Activated naive CD8-positive, alpha-beta T cell treated with anti-CD3 and anti-CD28 coated beads for 36 hours (primary cell): ENCODE measurements around the gene SART1. TPM values are rescaled to one million over a fixed set of nuclear protein-coding genes. Genes with fewer than 3 reads are reported as not detected.
"Not testable (repeated sequence)": the region's sequence is repeated elsewhere in the genome, so short reads cannot be mapped to it uniquely, and the experiment has no call there.

Experiments
- DNase-seq: peaks from one replicate; pipeline ENCODE4 v3.0.0; 2021
- H3K27ac Mint-ChIP-seq: one replicate; pipeline ENCODE4 v1.8.0; 2022; ENCODE audit warnings: mild to moderate bottlenecking, moderate library complexity, mixed read lengths
- H3K27me3 Mint-ChIP-seq: one replicate; pipeline ENCODE4 v1.8.0; 2022; ENCODE audit warnings: mild to moderate bottlenecking, mixed read lengths
- H3K36me3 Mint-ChIP-seq: one replicate; pipeline ENCODE4 v1.8.0; 2021; ENCODE audit warnings: mild to moderate bottlenecking, mixed read lengths
- H3K4me1 Mint-ChIP-seq: one replicate; pipeline ENCODE4 v1.8.0; 2021; ENCODE audit warnings: mixed read lengths
- H3K4me3 Mint-ChIP-seq: one replicate; pipeline ENCODE4 v1.8.0; 2022; ENCODE audit warnings: mild to moderate bottlenecking, moderate library complexity, mixed read lengths
- H3K9me3 Mint-ChIP-seq: one replicate; pipeline ENCODE4 v1.8.0; 2022; ENCODE audit warnings: mixed read lengths
- total RNA-seq, 2 experiments: library from RNA; stranded (reverse); gene quantifications; one replicate each; pipeline ENCODE4 v1.2.3, GENCODE V29; 2021

SART1 gene
- total RNA-seq, 2 experiments from 2014 or later, result 59.6 to 62.6 TPM

DNA sequence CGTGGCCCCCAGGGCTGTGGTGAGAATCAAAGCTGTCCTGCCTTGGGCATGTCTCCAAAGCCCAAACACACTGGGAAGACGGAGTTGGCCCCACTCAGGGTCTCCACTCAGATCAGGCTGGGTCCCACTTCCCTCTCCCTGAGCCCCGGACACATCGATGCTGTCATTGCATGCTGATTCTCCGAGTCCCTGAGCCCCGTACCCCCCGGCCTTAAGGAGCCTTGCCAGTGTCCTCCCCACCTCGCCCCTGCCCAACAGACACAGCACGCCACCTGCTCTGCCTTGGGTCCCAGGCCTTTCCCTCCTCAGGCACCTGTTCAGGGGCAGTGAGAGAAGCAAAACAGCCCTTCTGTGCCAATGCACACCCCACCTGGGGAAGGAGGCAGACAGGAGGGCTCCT is 25.8 kb downstream of the SART1 start:
- no peak overlapping the region for H3K4me3 Mint-ChIP-seq

GRCh38 chr11:65988791-65989592 is 27.5 kb downstream of the SART1 start:
- peak; percentile 86 for DNase-seq
- Mint-ChIP-seq H3K27me3 (no peaks in the 10 kb centered on the region), H3K4me3 (no peak overlapping the region), H3K4me1 (peaks cover 6% of the 10 kb centered on the region), H3K9me3 (no peaks in the 10 kb centered on the region), H3K27ac (peak overlapping the region; percentile 69), H3K36me3 (peaks cover 9% of the 10 kb centered on the region)

More for the DNA sequence above, 25.8 kb downstream of the SART1 start:
- no peaks in the 10 kb centered on the region for H3K27me3 Mint-ChIP-seq
- H3K9me3 Mint-ChIP-seq, result no peaks in the 10 kb centered on the region
- peaks cover 9% of the 10 kb centered on the region for H3K36me3 Mint-ChIP-seq
- H3K4me1 Mint-ChIP-seq, result peaks cover 6% of the 10 kb centered on the region
- no peak for DNase-seq
- no peak overlapping the region for H3K27ac Mint-ChIP-seq

DNA sequence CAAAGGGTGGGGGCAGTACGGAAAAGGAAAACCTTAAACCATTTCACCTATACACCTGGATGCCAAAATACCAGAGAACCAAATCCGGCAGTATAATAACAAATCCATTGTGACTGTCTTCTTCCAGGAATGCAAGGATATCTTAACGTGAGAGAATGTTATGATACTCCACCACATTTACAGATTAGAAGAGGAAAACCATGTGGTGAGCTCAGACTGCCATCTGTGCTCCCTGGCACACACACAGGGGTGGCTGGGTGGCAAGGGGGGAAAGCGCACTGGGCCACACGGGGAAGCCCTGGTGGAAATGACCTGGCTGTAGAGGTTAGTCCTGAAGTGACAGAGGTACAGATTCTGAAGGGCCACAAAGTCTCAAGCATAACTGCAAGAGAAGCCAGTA is 30.5 kb downstream of the SART1 start:
- H3K36me3 Mint-ChIP-seq, result peaks cover 11% of the 10 kb centered on the region
- DNase-seq, result no peak
- no peaks in the 10 kb centered on the region for H3K9me3 Mint-ChIP-seq
- H3K27me3 Mint-ChIP-seq, result no peaks in the 10 kb centered on the region
- peaks cover 6% of the 10 kb centered on the region for H3K4me1 Mint-ChIP-seq
- no peak overlapping the region for H3K4me3 Mint-ChIP-seq
- H3K27ac Mint-ChIP-seq, result no peak overlapping the region

DNA sequence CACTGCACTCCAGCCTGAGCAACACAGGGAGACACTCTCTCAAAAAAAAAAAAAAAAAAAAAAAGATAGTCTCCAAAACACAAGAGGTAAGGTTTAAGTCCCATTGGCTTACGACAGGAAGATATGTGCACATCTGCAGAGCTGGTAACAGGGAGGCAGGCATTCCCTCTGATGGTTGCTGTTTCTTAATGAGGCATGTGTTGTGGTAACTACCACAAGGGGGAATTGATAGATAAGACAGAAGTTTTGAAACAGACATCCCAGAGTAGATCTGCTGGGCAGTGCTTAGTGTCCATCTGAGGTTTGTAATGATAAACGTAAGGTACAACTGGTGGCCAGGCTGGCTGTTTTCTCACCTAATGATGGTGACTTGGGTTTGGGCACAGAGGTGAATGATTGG is 35.8 kb downstream of the SART1 start:
- H3K27ac Mint-ChIP-seq, result no peak overlapping the region
- no peak overlapping the region for H3K4me3 Mint-ChIP-seq
- no peaks in the 10 kb centered on the region for H3K9me3 Mint-ChIP-seq
- H3K27me3 Mint-ChIP-seq, result no peaks in the 10 kb centered on the region
- H3K36me3 Mint-ChIP-seq, result peaks cover 40% of the 10 kb centered on the region
- peaks cover 24% of the 10 kb centered on the region for H3K4me1 Mint-ChIP-seq
- no peak for DNase-seq

DNA sequence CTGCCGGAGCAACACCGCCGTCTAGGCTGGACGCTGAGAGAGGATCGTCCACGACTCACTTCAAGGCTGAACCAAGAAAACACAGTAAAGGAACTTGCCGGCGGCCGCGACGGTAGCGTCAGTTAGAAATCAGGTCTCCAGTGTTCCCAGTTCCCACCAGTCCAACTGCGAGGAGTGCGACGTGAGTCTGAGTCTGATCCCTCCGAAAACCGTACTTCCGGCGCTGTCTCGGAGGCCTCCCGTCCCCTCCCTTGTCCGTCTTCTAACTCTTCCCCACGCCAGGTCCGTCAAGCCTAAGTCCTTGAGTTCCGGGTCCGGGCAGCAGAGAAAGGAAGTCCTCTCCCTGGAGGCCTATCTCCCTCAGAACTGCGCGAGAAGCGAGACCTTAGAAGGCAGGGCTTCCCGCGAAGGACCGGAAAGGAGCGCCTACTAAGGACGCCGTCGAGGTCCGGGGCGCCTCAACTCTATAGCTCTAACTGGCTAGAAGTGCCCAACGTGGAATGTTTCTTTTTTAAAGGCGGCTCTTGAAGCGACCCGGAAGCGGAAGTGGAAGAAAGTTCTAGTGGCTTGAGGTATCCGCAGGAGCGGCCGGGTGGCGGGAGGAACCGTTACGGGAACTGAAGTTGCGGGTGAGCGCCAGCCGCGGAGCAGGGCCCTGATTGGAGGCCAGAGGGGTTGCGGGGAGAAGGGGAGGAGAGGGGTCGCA is 40.6 kb downstream of the SART1 start, which contains the start of the genes BANF1 and EIF1AD:
Gene BANF1, plus strand, starts transcription at position 562 of the 706 bp plus-strand sequence. CDS start 748 bp downstream, outside the sequence.
Gene EIF1AD, minus strand, starts transcription at position 216 of the 706 bp plus-strand sequence. CDS start 1,768 bp downstream, outside the sequence.
- H3K36me3 Mint-ChIP-seq, result peaks cover 62% of the 10 kb centered on the region
- H3K27ac Mint-ChIP-seq, result peak within 1 kb of the TSS; percentile 99
- peaks cover 41% of the 10 kb centered on the region for H3K4me1 Mint-ChIP-seq
- DNase-seq, result peak; percentile 93
- H3K27me3 Mint-ChIP-seq, result no peaks in the 10 kb centered on the region
- H3K4me3 Mint-ChIP-seq, result peak within 1 kb of the TSS; percentile 100
- no peaks in the 10 kb centered on the region for H3K9me3 Mint-ChIP-seq

DNA sequence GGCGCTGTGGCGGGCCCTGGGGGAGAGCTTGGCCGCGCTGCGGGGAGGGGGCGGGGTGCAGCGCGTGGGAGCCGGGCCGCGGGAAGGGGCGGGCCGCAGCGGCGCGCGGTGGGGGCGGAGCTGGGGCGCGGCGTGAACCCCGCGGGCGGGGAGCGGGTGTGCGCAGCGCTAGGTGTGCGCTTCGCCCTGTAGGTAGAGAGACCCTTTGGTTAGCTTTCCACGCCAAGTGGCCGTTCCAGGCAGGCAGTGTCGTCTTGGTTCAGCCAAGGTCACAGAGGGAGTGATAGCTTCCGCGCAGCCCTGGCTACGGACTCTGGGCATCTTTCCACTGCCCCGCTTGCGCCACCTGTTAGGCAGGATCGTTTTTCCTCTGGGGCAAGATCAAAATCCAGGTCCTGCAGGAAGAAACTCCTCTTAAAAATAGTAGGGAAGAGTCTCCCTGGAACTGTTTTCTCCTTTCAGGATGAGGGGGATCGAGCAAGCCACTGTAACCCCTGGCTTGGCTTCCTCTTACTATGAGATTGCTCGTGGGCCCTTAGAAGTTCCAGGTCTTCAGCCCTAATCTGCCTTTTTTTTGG is 41.2 kb downstream of the SART1 start:
- Mint-ChIP-seq H3K27ac (peak overlapping the region; percentile 99), H3K4me1 (peaks cover 41% of the 10 kb centered on the region), H3K36me3 (peaks cover 58% of the 10 kb centered on the region), H3K27me3 (no peaks in the 10 kb centered on the region), H3K9me3 (no peaks in the 10 kb centered on the region), H3K4me3 (peak overlapping the region; percentile 100)
- DNase-seq, result peak; percentile 80

GRCh38 chr11:66003291-66003690 is 41.8 kb downstream of the SART1 start:
- Mint-ChIP-seq H3K27me3 (no peaks in the 10 kb centered on the region), H3K4me3 (peak overlapping the region; percentile 100), H3K9me3 (no peaks in the 10 kb centered on the region), H3K27ac (peak overlapping the region; percentile 89), H3K4me1 (peaks cover 39% of the 10 kb centered on the region), H3K36me3 (peaks cover 54% of the 10 kb centered on the region)
- no peak for DNase-seq

- Mint-ChIP-seq H3K9me3 (no peaks in the 10 kb centered on the region), H3K36me3 (peaks cover 49% of the 10 kb centered on the region), H3K27ac (peak overlapping the region; percentile 38), H3K27me3 (no peaks in the 10 kb centered on the region), H3K4me3 (peak overlapping the region; percentile 100), H3K4me1 (peaks cover 34% of the 10 kb centered on the region)
- no peak for DNase-seq
Measured at GRCh38 chr11:66004186-66004585, 42.7 kb downstream of the SART1 start.

DNA sequence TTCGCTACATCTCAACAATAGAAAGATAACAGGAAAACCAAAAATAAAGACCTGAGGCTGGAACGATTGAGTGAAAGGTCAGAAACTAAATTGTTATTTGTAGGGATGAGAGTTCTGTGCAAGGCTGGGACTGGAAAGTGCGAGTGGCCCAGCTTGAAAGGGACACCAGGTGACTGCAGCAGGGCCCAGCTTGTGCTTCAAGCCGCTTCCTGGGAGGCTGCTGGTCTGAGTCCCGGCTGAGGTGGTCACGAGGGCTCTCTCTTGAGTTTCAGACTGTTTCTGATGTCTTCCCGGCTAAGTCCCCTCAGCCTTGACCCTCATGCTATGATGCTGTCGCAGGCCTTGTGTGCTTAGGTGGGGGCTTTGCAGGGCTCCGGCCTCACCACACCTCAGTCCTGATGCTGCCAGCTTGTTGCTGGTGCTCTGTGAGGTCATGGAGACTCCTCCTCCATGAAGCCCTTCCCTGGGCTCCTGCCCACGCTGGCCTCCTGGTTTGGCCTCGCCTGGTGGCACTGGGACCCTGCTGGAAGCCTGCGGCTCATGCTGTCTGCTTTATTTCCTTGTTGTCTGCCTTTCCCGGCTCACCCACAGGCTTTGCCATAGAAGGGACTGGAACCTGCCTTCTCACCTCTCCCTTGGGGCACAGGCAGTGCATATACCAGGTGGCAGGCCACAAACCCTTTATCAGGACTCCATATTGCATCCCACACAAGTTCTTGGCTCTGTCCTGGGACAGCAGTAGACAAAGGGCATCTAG is 44.8 kb downstream of the SART1 start:
- H3K27ac Mint-ChIP-seq, result no peak overlapping the region
- no peaks in the 10 kb centered on the region for H3K27me3 Mint-ChIP-seq
- peaks cover 17% of the 10 kb centered on the region for H3K4me1 Mint-ChIP-seq
- H3K36me3 Mint-ChIP-seq, result peaks cover 32% of the 10 kb centered on the region
- DNase-seq, result no peak
- H3K4me3 Mint-ChIP-seq, result no peak overlapping the region
- H3K9me3 Mint-ChIP-seq, result no peaks in the 10 kb centered on the region

DNA sequence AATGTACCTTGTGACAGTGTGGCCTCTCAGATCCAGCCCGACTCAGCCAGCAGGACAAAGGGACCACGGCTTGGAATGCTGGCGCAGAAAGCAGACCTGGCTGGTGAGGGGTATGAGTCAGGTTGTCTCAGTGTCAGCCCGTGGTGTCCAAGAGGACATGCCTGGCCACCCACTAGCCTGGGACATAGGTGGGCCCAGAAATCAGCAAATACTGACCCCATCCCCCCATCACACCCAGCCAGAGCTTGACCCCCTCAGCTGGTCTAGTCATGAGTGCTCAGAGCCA is 45.3 kb downstream of the SART1 start:
- Mint-ChIP-seq H3K4me1 (peaks cover 17% of the 10 kb centered on the region), H3K36me3 (peaks cover 28% of the 10 kb centered on the region), H3K4me3 (no peak overlapping the region), H3K27me3 (no peaks in the 10 kb centered on the region), H3K27ac (no peak overlapping the region), H3K9me3 (no peaks in the 10 kb centered on the region)
- no peak for DNase-seq

- DNase-seq, result no peak
- Mint-ChIP-seq H3K27ac (no peak overlapping the region), H3K36me3 (peaks cover 25% of the 10 kb centered on the region), H3K27me3 (peaks cover 3% of the 10 kb centered on the region), H3K4me1 (peaks cover 17% of the 10 kb centered on the region), H3K4me3 (no peak overlapping the region), H3K9me3 (no peaks in the 10 kb centered on the region)
Measured at GRCh38 chr11:66007201-66007634, 45.7 kb downstream of the SART1 start.

DNA sequence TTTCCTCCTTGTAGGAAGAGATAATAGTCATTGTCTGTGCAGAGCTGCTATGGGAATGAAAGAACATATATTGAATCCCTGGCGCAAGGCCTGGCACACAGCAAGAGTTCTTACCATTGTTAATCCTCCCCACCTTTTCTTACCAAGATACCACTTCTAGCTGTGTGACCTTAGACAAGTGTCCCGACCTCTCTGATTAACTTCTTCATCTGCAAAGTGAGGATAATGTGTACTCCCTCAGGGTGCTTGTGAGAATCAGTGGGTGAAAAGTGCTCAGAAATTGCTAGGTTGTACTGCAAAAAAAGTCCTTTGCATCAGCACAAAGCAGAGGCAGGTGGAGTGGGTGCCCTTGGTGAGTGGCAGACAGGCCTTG is 46.5 kb downstream of the SART1 start:
- no peak overlapping the region for H3K27ac Mint-ChIP-seq

DNA sequence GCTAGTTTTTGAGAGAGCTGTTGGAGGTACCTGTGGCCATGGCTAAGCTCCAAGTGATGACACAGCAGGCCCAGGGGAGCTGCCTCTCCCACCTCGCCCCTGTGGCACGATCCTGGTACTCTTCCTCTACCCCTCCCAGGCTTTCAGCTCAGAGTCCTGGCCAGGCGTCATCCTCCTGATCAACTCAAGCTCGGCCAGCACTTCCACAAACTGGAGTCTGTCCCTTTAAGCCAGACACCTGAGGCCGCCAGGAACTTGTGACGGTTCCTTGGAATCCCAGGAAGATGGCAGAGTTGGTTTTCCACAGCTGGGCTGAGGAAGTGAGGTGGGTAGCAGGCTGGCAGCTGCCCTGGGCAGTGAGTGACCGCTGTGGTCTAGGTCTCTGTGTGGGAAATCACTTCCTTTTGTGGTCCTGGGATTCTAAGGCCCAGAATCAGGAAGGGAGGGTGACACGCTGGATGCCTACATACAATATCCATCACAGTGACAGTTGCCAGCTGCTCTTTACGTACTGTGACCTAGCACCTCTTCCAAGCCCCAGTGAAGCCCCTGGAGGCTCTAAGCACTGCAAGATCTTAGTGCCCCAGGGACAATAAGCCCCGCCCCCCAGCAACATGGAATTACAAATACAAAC is 47.1 kb downstream of the SART1 start:
- Mint-ChIP-seq H3K9me3 (no peaks in the 10 kb centered on the region), H3K36me3 (peaks cover 14% of the 10 kb centered on the region), H3K27ac (no peak overlapping the region), H3K27me3 (peaks cover 15% of the 10 kb centered on the region), H3K4me1 (peaks cover 9% of the 10 kb centered on the region), H3K4me3 (no peak overlapping the region)
- DNase-seq, result no peak

More for the DNA sequence above, 46.5 kb downstream of the SART1 start:
- Mint-ChIP-seq H3K9me3 (no peaks in the 10 kb centered on the region), H3K27me3 (peaks cover 10% of the 10 kb centered on the region), H3K36me3 (peaks cover 19% of the 10 kb centered on the region), H3K4me3 (no peak overlapping the region), H3K4me1 (peaks cover 14% of the 10 kb centered on the region)
- DNase-seq, result no peak

DNA sequence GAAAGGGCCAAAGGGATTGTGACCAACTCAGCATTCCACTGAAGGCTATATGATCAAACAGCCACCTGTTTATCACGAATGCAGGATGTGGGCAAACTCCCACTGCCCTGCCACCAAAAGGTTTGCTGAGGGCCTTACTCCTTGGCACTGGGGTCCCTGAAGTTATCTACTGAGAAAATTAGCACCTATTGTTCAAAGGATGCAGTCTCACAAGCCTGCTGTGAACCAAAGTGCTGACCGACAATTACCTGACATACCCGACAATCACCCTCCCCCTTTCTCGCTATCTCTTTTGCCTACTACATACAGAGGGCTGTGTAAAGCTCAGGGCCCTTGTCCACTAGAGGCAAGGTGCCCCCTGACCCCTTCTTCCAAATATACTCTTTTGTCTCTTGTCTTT is 48.5 kb downstream of the SART1 start:
- not testable (repeated sequence) for H3K4me1 Mint-ChIP-seq, DNase-seq, H3K4me3 Mint-ChIP-seq, H3K9me3 Mint-ChIP-seq, H3K27ac Mint-ChIP-seq, H3K36me3 Mint-ChIP-seq
- H3K27me3 Mint-ChIP-seq, result peaks cover 22% of the 10 kb centered on the region
